GM19099 (cell line): ENCODE measurements around the gene PTPN12.

Experiments used
- POLR2A ChIP-seq: IDR thresholded peaks from 3 replicates; pipeline ENCODE4 v1.6.1; 2011; ENCODE audit warnings: low read depth; ENCODE audit not compliant: insufficient read length; ENCODE audit errors: extremely low read depth

PTPN12 gene

GRCh38 chr7:77536413-77537135 is 521 bp upstream of the PTPN12 start:
- peak; percentile 94 for TF ChIP-seq POLR2A

GRCh38 chr7:77537778-77538280 is 734 bp downstream of the PTPN12 start:
- TF ChIP-seq POLR2A = no peak

GRCh38 chr7:77538281-77539212 is 1.5 kb downstream of the PTPN12 start:
- no peak for TF ChIP-seq POLR2A

GRCh38 chr7:77540402-77540822 is 3.3 kb downstream of the PTPN12 start:
- TF ChIP-seq POLR2A = no peak

- no peak for TF ChIP-seq POLR2A
These were observed 5.3 kb downstream of the PTPN12 start for GRCh38 chr7:77542409-77542808.

- TF ChIP-seq POLR2A = no peak
These were observed 5.8 kb downstream of the PTPN12 start for GRCh38 chr7:77542895-77543294.

- no peak for TF ChIP-seq POLR2A
These were observed 6.8 kb downstream of the PTPN12 start for GRCh38 chr7:77543910-77544309.

- no peak for TF ChIP-seq POLR2A
These were observed 7.4 kb downstream of the PTPN12 start for GRCh38 chr7:77544518-77544917.

- no peak for TF ChIP-seq POLR2A
These were observed 11.1 kb downstream of the PTPN12 start for GRCh38 chr7:77548206-77548605.

- TF ChIP-seq POLR2A = no peak
These were observed 12.2 kb downstream of the PTPN12 start for GRCh38 chr7:77549106-77549870.

GRCh38 chr7:77550586-77550985 is 13.5 kb downstream of the PTPN12 start:
- no peak for TF ChIP-seq POLR2A

- TF ChIP-seq POLR2A = no peak
These were observed 16.0 kb downstream of the PTPN12 start for GRCh38 chr7:77553123-77553522.

- TF ChIP-seq POLR2A = no peak
These were observed 21.3 kb downstream of the PTPN12 start for GRCh38 chr7:77558284-77558967.

- TF ChIP-seq POLR2A = no peak
These were observed 24.3 kb downstream of the PTPN12 start for GRCh38 chr7:77561352-77561751.

GRCh38 chr7:77563275-77563674 is 26.2 kb downstream of the PTPN12 start:
- no peak for TF ChIP-seq POLR2A

GRCh38 chr7:77565917-77566316 is 28.8 kb downstream of the PTPN12 start:
- TF ChIP-seq POLR2A = no peak
